ENCODE data around the gene NUDT1. TPM values are rescaled to one million over a fixed set of nuclear protein-coding genes. Genes with fewer than 3 reads are reported as not detected.

Gene NUDT1
- total and polyA plus RNA-seq, 2 experiments from 2014 or later: 9.6 to 16.3 TPM

- H4K20me1 ChIP-seq (ENCODE audit: insufficient read depth, poor library complexity, severe bottlenecking): no peaks in the 10 kb centered on the region
- H3K36me3 ChIP-seq (replicated peaks; ENCODE audit: insufficient read depth, low read depth): no peaks in the 10 kb centered on the region
- TF ChIP-seq EZH2 (IDR thresholded peaks at IDR 0.05; ENCODE audit: borderline replicate concordance) (no peak), CTCF (IDR thresholded peaks at IDR 0.05; ENCODE audit: poor library complexity) (peak; percentile 51)
- no peaks in the 10 kb centered on the region for H3K79me2 ChIP-seq
- no peaks in the 10 kb centered on the region for H3K9me3 ChIP-seq (ENCODE audit: low read depth)
- H3K27ac ChIP-seq: no peak overlapping the region
- H3K4me2 ChIP-seq: no peak overlapping the region
- H3K9me2 ChIP-seq (replicated peaks; ENCODE audit: insufficient read depth): no peaks in the 10 kb centered on the region
- no peaks in the 10 kb centered on the region for H3K27me3 ChIP-seq
- peaks cover 8% of the 10 kb centered on the region for H3K4me1 ChIP-seq (ENCODE audit: insufficient read depth)
- H3K4me3 ChIP-seq: no peak overlapping the region
- WGBS (ENCODE audit: low lambda C conversion rate, missing lambda C conversion rate): 72% methylated on average over 36 of the region's 36 CpGs
- peak; percentile 42 for DNase-seq (ENCODE audit: low spot score)
- no peak overlapping the region for H2AFZ ChIP-seq
These were observed 5.3 kb downstream of the NUDT1 start for GRCh38 chr7:2247141-2247995.

GRCh38 chr7:2248984-2249694 is 7.1 kb downstream of the NUDT1 start:
- Histone ChIP-seq H2AFZ (no peak overlapping the region), H3K27ac (peak overlapping the region; percentile 70), H4K20me1 (ENCODE audit: insufficient read depth, poor library complexity, severe bottlenecking) (no peaks in the 10 kb centered on the region), H3K9me2 (replicated peaks; ENCODE audit: insufficient read depth) (no peaks in the 10 kb centered on the region), H3K4me1 (ENCODE audit: insufficient read depth) (no peaks in the 10 kb centered on the region), H3K27me3 (no peaks in the 10 kb centered on the region), H3K79me2 (no peaks in the 10 kb centered on the region), H3K4me2 (no peak overlapping the region), H3K36me3 (replicated peaks; ENCODE audit: insufficient read depth, low read depth) (no peaks in the 10 kb centered on the region), H3K4me3 (no peak overlapping the region), H3K9me3 (ENCODE audit: low read depth) (no peaks in the 10 kb centered on the region)
- TF ChIP-seq EZH2 (IDR thresholded peaks at IDR 0.05; ENCODE audit: borderline replicate concordance): no peak
- peak; percentile 41 for DNase-seq (ENCODE audit: low spot score)
- WGBS (ENCODE audit: low lambda C conversion rate, missing lambda C conversion rate): 84% methylated on average over 24 of the region's 24 CpGs

GRCh38 chr7:2249744-2250323 is 7.8 kb downstream of the NUDT1 start:
- TF ChIP-seq CTCF (IDR thresholded peaks at IDR 0.05; ENCODE audit: poor library complexity): no peak
- TF ChIP-seq EZH2 (IDR thresholded peaks at IDR 0.05; ENCODE audit: borderline replicate concordance): no peak
- TF ChIP-seq EZH2phosphoT487 (IDR thresholded peaks at IDR 0.05; ENCODE audit: low read depth, severe bottlenecking, unreplicated experiment): no peak
- Histone ChIP-seq H3K27ac (no peak overlapping the region), H3K4me2 (no peak overlapping the region)

GRCh38 chr7:2251381-2251780 is 9.4 kb downstream of the NUDT1 start:
- no peak overlapping the region for H3K27ac ChIP-seq
- 83% methylated on average over 10 of the region's 10 CpGs for WGBS (ENCODE audit: low lambda C conversion rate, missing lambda C conversion rate)
- TF ChIP-seq EZH2 (IDR thresholded peaks at IDR 0.05; ENCODE audit: borderline replicate concordance) (no peak), CTCF (IDR thresholded peaks at IDR 0.05; ENCODE audit: poor library complexity) (no peak), EZH2phosphoT487 (IDR thresholded peaks at IDR 0.05; ENCODE audit: low read depth, severe bottlenecking, unreplicated experiment) (no peak)

More at GRCh38 chr7:2249744-2250323, 7.8 kb downstream of the NUDT1 start:
- Histone ChIP-seq H4K20me1 (ENCODE audit: insufficient read depth, poor library complexity, severe bottlenecking) (no peaks in the 10 kb centered on the region), H3K27me3 (no peaks in the 10 kb centered on the region), H2AFZ (no peak overlapping the region), H3K9me2 (replicated peaks; ENCODE audit: insufficient read depth) (no peaks in the 10 kb centered on the region), H3K4me3 (no peak overlapping the region), H3K4me1 (ENCODE audit: insufficient read depth) (no peaks in the 10 kb centered on the region), H3K36me3 (replicated peaks; ENCODE audit: insufficient read depth, low read depth) (no peaks in the 10 kb centered on the region), H3K9me3 (ENCODE audit: low read depth) (no peaks in the 10 kb centered on the region), H3K79me2 (no peaks in the 10 kb centered on the region)
- DNase-seq (ENCODE audit: low spot score): no peak
- WGBS (ENCODE audit: low lambda C conversion rate, missing lambda C conversion rate): 93% methylated on average over 27 of the region's 27 CpGs

More at GRCh38 chr7:2251381-2251780, 9.4 kb downstream of the NUDT1 start:
- no peak for DNase-seq (ENCODE audit: low spot score)
- H3K79me2 ChIP-seq: no peaks in the 10 kb centered on the region
- H3K27me3 ChIP-seq: no peaks in the 10 kb centered on the region
- no peak overlapping the region for H3K4me3 ChIP-seq
- H3K36me3 ChIP-seq (replicated peaks; ENCODE audit: insufficient read depth, low read depth): no peaks in the 10 kb centered on the region
- H3K4me2 ChIP-seq: no peak overlapping the region
- no peaks in the 10 kb centered on the region for H3K9me3 ChIP-seq (ENCODE audit: low read depth)
- no peaks in the 10 kb centered on the region for H3K9me2 ChIP-seq (replicated peaks; ENCODE audit: insufficient read depth)
- H2AFZ ChIP-seq: no peak overlapping the region
- no peaks in the 10 kb centered on the region for H4K20me1 ChIP-seq (ENCODE audit: insufficient read depth, poor library complexity, severe bottlenecking)
- H3K4me1 ChIP-seq (ENCODE audit: insufficient read depth): no peaks in the 10 kb centered on the region

Measured in hepatocyte (in vitro differentiated cells).